Parathyroid adenoma (tissue), 2 donors: ENCODE data around the gene NAPG.

ENCODE experiments used
- H2AFZ ChIP-seq: fragments of 300-600 bp; sonication (generic); one replicate; pipeline ENCODE4 v1.7.0; 2017; ENCODE audit warnings: antibody characterized with exemption, mild to moderate bottlenecking
- H3K27ac ChIP-seq: fragments of 300-600 bp; sonication (generic); one replicate; pipeline ENCODE4 v1.7.0; 2017
- H3K27me3 ChIP-seq: fragments of 300-600 bp; sonication (generic); one replicate; pipeline ENCODE4 v1.7.0; 2017; ENCODE audit warnings: low read length; ENCODE audit not compliant: control insufficient read depth, insufficient read depth
- H3K36me3 ChIP-seq: fragments of 300-600 bp; sonication (generic); one replicate; pipeline ENCODE4 v1.7.0; 2017; ENCODE audit warnings: low read length; ENCODE audit not compliant: control insufficient read depth, insufficient read depth
- H3K4me1 ChIP-seq: fragments of 300-600 bp; sonication (generic); one replicate; pipeline ENCODE4 v1.7.0; 2017; ENCODE audit warnings: control low read depth
- H3K4me2 ChIP-seq: fragments of 300-600 bp; sonication (generic); one replicate; pipeline ENCODE4 v1.7.0; 2017; ENCODE audit warnings: low read length
- H3K4me3 ChIP-seq: fragments of 300-600 bp; sonication (generic); one replicate; pipeline ENCODE4 v1.7.0; 2017; ENCODE audit warnings: low read depth, low read length
- H3K79me2 ChIP-seq: fragments of 300-600 bp; sonication (generic); one replicate; pipeline ENCODE4 v1.7.0; 2017; ENCODE audit warnings: control low read depth
- H3K9ac ChIP-seq: fragments of 300-600 bp; sonication (generic); one replicate; pipeline ENCODE4 v1.7.0; 2017; ENCODE audit warnings: mild to moderate bottlenecking
- H3K9me3 ChIP-seq: fragments of 300-600 bp; sonication (generic); one replicate; pipeline ENCODE4 v1.7.0; 2017; ENCODE audit warnings: low read length; ENCODE audit not compliant: control insufficient read depth
- CTCF ChIP-seq: fragments of 300-600 bp; sonication (generic); IDR thresholded peaks from one replicate; pipeline ENCODE4 v1.7.0; 2017; ENCODE audit warnings: antibody characterized with exemption, mild to moderate bottlenecking
- donor health status: primary hyperparathyroidism.

Gene NAPG

GRCh38 chr18:10526561-10526949 is 728 bp downstream of the NAPG start:
- Histone ChIP-seq H3K9ac (no peak overlapping the region), H3K27ac (peak overlapping the region; percentile 66), H3K27me3 (no peaks in the 10 kb centered on the region), H2AFZ (peak overlapping the region; percentile 86), H3K4me1 (peaks cover 2% of the 10 kb centered on the region), H3K9me3 (no peaks in the 10 kb centered on the region), H3K79me2 (peaks cover 10% of the 10 kb centered on the region), H3K4me2 (peak overlapping the region; percentile 95), H3K4me3 (peak overlapping the region; percentile 86), H3K36me3 (no peaks in the 10 kb centered on the region)
- no peak for TF ChIP-seq CTCF

GRCh38 chr18:10528439-10528838 is 2.6 kb downstream of the NAPG start:
- H2AFZ ChIP-seq = no peak overlapping the region
- H3K4me1 ChIP-seq = peaks cover 2% of the 10 kb centered on the region
- H3K36me3 ChIP-seq = no peaks in the 10 kb centered on the region
- H3K4me3 ChIP-seq = no peak overlapping the region
- TF ChIP-seq CTCF = no peak
- H3K4me2 ChIP-seq = no peak overlapping the region
- H3K27me3 ChIP-seq = no peaks in the 10 kb centered on the region
- peaks cover 10% of the 10 kb centered on the region for H3K79me2 ChIP-seq
- no peak overlapping the region for H3K9ac ChIP-seq
- H3K27ac ChIP-seq = no peak overlapping the region
- no peaks in the 10 kb centered on the region for H3K9me3 ChIP-seq

- no peaks in the 10 kb centered on the region for H3K36me3 ChIP-seq
- H3K4me2 ChIP-seq = no peak overlapping the region
- no peak overlapping the region for H2AFZ ChIP-seq
- no peak overlapping the region for H3K4me3 ChIP-seq
- H3K9ac ChIP-seq = no peak overlapping the region
- no peaks in the 10 kb centered on the region for H3K9me3 ChIP-seq
- TF ChIP-seq CTCF = no peak
- H3K79me2 ChIP-seq = peaks cover 10% of the 10 kb centered on the region
- H3K4me1 ChIP-seq = peaks cover 2% of the 10 kb centered on the region
- H3K27ac ChIP-seq = no peak overlapping the region
- H3K27me3 ChIP-seq = no peaks in the 10 kb centered on the region
Measured at GRCh38 chr18:10530002-10530401, 4.2 kb downstream of the NAPG start.

- Histone ChIP-seq H3K9ac (no peak overlapping the region), H3K27ac (no peak overlapping the region), H3K27me3 (no peaks in the 10 kb centered on the region), H3K9me3 (no peaks in the 10 kb centered on the region), H3K79me2 (peaks cover 10% of the 10 kb centered on the region), H3K36me3 (no peaks in the 10 kb centered on the region), H3K4me3 (no peak overlapping the region), H2AFZ (no peak overlapping the region), H3K4me1 (peaks cover 2% of the 10 kb centered on the region), H3K4me2 (no peak overlapping the region)
- TF ChIP-seq CTCF = no peak
Measured at GRCh38 chr18:10530852-10531251, 5.0 kb downstream of the NAPG start.

- H3K36me3 ChIP-seq = no peaks in the 10 kb centered on the region
- H3K27ac ChIP-seq = no peak overlapping the region
- no peak overlapping the region for H3K4me3 ChIP-seq
- no peaks in the 10 kb centered on the region for H3K27me3 ChIP-seq
- H3K79me2 ChIP-seq = no peaks in the 10 kb centered on the region
- no peaks in the 10 kb centered on the region for H3K4me1 ChIP-seq
- no peak overlapping the region for H3K9ac ChIP-seq
- H2AFZ ChIP-seq = no peak overlapping the region
- no peak for TF ChIP-seq CTCF
- H3K4me2 ChIP-seq = no peak overlapping the region
- H3K9me3 ChIP-seq = no peaks in the 10 kb centered on the region
Measured at GRCh38 chr18:10533111-10533510, 7.3 kb downstream of the NAPG start.
